Measurements from ENCODE around the gene FGB. TPM values are rescaled to one million over a fixed set of nuclear protein-coding genes. Genes with fewer than 3 reads are reported as not detected.

FGB gene
- total and polyA plus RNA-seq, 2 of the 13 experiments (the other 11 are each of a cell fraction or from before 2014, with no cell fraction given): 226 to 784 TPM

GRCh38 chr4:154519214-154519613 lies 43.6 kb upstream of the FGB start:
- no peaks in the 10 kb centered on the region for H3K4me1 ChIP-seq (ENCODE audit: insufficient read depth, low read length)
- FAIRE-seq (no peak), ATAC-seq (no peak), DNase-seq (ENCODE audit: low spot score) (no peak)
- no peak overlapping the region for H3K9ac ChIP-seq (ENCODE audit: insufficient read depth, low read depth, low read length)
- no peaks in the 10 kb centered on the region for H3K36me3 ChIP-seq (replicated peaks in 1 of 2; ENCODE audit: control insufficient read depth in 1 of 2, insufficient read depth in 2 of 2, low read length in 2 of 2)
- no TSS peak for BruUV-seq (replicated peaks)
- WGBS (ENCODE audit: low lambda C conversion rate): 2% methylated on average over 4 of the region's 4 CpGs
- intact Hi-C loops (cut with micrococcal nuclease; ENCODE audit: unreplicated experiment): no loop called here
- H4K20me1 ChIP-seq (ENCODE audit: insufficient read depth, low read length): no peaks in the 10 kb centered on the region
- TF ChIP-seq MLLT10 (CRISPR knock-in tag; IDR thresholded peaks at IDR 0.05): no peak
- no peak for TF ChIP-seq KDM6A (CRISPR knock-in tag; IDR thresholded peaks at IDR 0.05; ENCODE audit: low read depth)
- no peak for TF ChIP-seq STAG1 (CRISPR knock-in tag; IDR thresholded peaks at IDR 0.05)
- TF ChIP-seq HNRNPH1 (optimal IDR thresholded peaks at IDR 0.05; ENCODE audit: low read depth, low read length): no peak
- TF ChIP-seq TBP (CRISPR knock-in tag; IDR thresholded peaks at IDR 0.05): no peak
- no peak for TF ChIP-seq SYNCRIP (IDR thresholded peaks at IDR 0.05; ENCODE audit: insufficient read depth, low read depth, low read length)
- TF ChIP-seq HOXA7 (CRISPR knock-in tag; IDR thresholded peaks at IDR 0.05): no peak
- TF ChIP-seq NFKBIZ (CRISPR knock-in tag; IDR thresholded peaks at IDR 0.05): no peak
- no peak for TF ChIP-seq ZNF652 (CRISPR knock-in tag; IDR thresholded peaks at IDR 0.05; ENCODE audit: borderline replicate concordance, low read depth)
- no peak for TF ChIP-seq ZNF709 (CRISPR knock-in tag; IDR thresholded peaks at IDR 0.05)
- no peak for TF ChIP-seq RNF2 (conservative IDR thresholded peaks at IDR 0.05; ENCODE audit: low read depth)
- no peak for TF ChIP-seq ZSCAN5A (CRISPR knock-in tag; IDR thresholded peaks at IDR 0.05; ENCODE audit: borderline replicate concordance)
- no peak for TF ChIP-seq ZSCAN31 (CRISPR knock-in tag; IDR thresholded peaks at IDR 0.05; ENCODE audit: low read depth)
- TF ChIP-seq ZNF766 (CRISPR knock-in tag; IDR thresholded peaks at IDR 0.05; ENCODE audit: borderline replicate concordance): no peak
- peaks cover 0 to 13% of the 10 kb centered on the region in 2 experiments; a peak in 1 of 5 replicates for H3K27me3 ChIP-seq (ENCODE audit: control insufficient read depth in 1 of 2, insufficient read depth in 2 of 2, low read length in 2 of 2)
- no peak overlapping the region for H3K27ac ChIP-seq (ENCODE audit: extremely low read length, insufficient read depth, low read length)
- in situ Hi-C loops (cut with HindIII; ENCODE audit: extremely low pct_ligation_motif_present, low pct_unique_long_range_greater_than_20kb): no loop called here
- H3K4me2 ChIP-seq (ENCODE audit: low read depth, low read length): no peak overlapping the region
- no peaks in the 10 kb centered on the region for H3K9me3 ChIP-seq (ENCODE audit: low read length)
- no peak overlapping the region for H3K4me3 ChIP-seq (replicated peaks in 1 of 3; ENCODE audit: insufficient read depth in 1 of 3, low read depth in 2 of 3, low read length in 3 of 3)
- ChIA-PET CTCF (ENCODE audit: low intra/inter-chr PET ratio, low total read pairs) (no interaction called here), POLR2A (no interaction called here)
- H3K79me2 ChIP-seq (ENCODE audit: insufficient read depth, low read length): no peaks in the 10 kb centered on the region
- no peak overlapping the region for H2AFZ ChIP-seq (ENCODE audit: low read length)
